ENCODE data around the gene HOXA7. TPM values are rescaled to one million over a fixed set of nuclear protein-coding genes. Genes with fewer than 3 reads are reported as not detected.

Gene HOXA7
- total RNA-seq, 1 donor from 2014 or later = not detected

- intact Hi-C loops (cut with micrococcal nuclease) = loop anchor here (2.0 to 5.0 kb wide), 2 partner anchors 14 to 70 kb away; partner anchors contain the start of gene EVX1
Observed at GRCh38 chr7:27172315-27172774, 15.9 kb upstream of the HOXA7 start.

- intact Hi-C loops (cut with micrococcal nuclease) = loop anchor here (2.0 to 5.0 kb wide), 2 partner anchors 13 to 71 kb away; partner anchors contain the start of gene EVX1
Observed at GRCh38 chr7:27171637-27172314, 15.3 kb upstream of the HOXA7 start.

- intact Hi-C loops (cut with micrococcal nuclease) = loop anchor here (5.0 kb wide), 1 partner anchor 71 kb away; the partner anchor contains the start of gene EVX1
Observed at GRCh38 chr7:27171325-27171636, 14.8 kb upstream of the HOXA7 start.

- intact Hi-C loops (cut with micrococcal nuclease) = loop anchor here (5.0 kb wide), 1 partner anchor 72 kb away; the partner anchor contains the start of gene EVX1
Observed at GRCh38 chr7:27170426-27171324, 14.2 kb upstream of the HOXA7 start.

GRCh38 chr7:27169658-27170425 lies 13.4 kb upstream of the HOXA7 start:
- intact Hi-C loops (cut with micrococcal nuclease) = loop anchor here (2.0 to 5.0 kb wide), 2 partner anchors 15 to 72 kb away; partner anchors contain the start of genes EVX1 and HOXA11

- intact Hi-C loops (cut with micrococcal nuclease) = loop anchor here (2.0 kb wide), 1 partner anchor 16 kb away; the partner anchor contains the start of gene HOXA11
Observed at GRCh38 chr7:27168265-27168947, 11.9 kb upstream of the HOXA7 start.

- intact Hi-C loops (cut with micrococcal nuclease) = loop anchor here (2.0 kb wide), 2 partner anchors 17 kb away; partner anchors contain the start of gene HOXA11
Observed at GRCh38 chr7:27167916-27168264, 11.4 kb upstream of the HOXA7 start.

GRCh38 chr7:27166531-27167505 lies 10.3 kb upstream of the HOXA7 start:
- intact Hi-C loops (cut with micrococcal nuclease) = loop anchor here (1.0 to 2.0 kb wide), 2 partner anchors 10 to 16 kb away; no protein-coding TSS in a partner anchor

- intact Hi-C loops (cut with micrococcal nuclease) = loop anchor here (1.0 to 2.0 kb wide), 3 partner anchors 9 to 31 kb away; no protein-coding TSS in a partner anchor
Observed at GRCh38 chr7:27165996-27166530, 9.6 kb upstream of the HOXA7 start.

- intact Hi-C loops (cut with micrococcal nuclease) = loop anchor here (2.0 kb wide), 1 partner anchor 31 kb away; no protein-coding TSS in a partner anchor
Observed at GRCh38 chr7:27165089-27165995, 8.9 kb upstream of the HOXA7 start, which contains the start of gene HOXA9. Gene HOXA9, minus strand, starts transcription at chr7:27165537. Its CDS starts 80 bp downstream, at chr7:27165457.

- intact Hi-C loops (cut with micrococcal nuclease) = loop anchor here (2.0 to 5.0 kb wide), 3 partner anchors 32 to 1302 kb away; no protein-coding TSS in a partner anchor
Observed at GRCh38 chr7:27164367-27165088, 8.1 kb upstream of the HOXA7 start.

- intact Hi-C loops (cut with micrococcal nuclease) = loop anchor here (2.0 to 5.0 kb wide), 3 partner anchors 33 to 1302 kb away; no protein-coding TSS in a partner anchor
Observed at GRCh38 chr7:27164045-27164366, 7.5 kb upstream of the HOXA7 start.

- intact Hi-C loops (cut with micrococcal nuclease) = loop anchor here (2.0 to 5.0 kb wide), 3 partner anchors 33 to 1301 kb away; no protein-coding TSS in a partner anchor
Observed at GRCh38 chr7:27163288-27164044, 7.0 kb upstream of the HOXA7 start.

GRCh38 chr7:27162561-27163287 lies 6.2 kb upstream of the HOXA7 start:
- intact Hi-C loops (cut with micrococcal nuclease) = loop anchor here (5.0 kb wide), 2 partner anchors 660 to 1300 kb away; no protein-coding TSS in a partner anchor

All from T-helper 2 cell treated with Interferon-gamma antibody and Interleukin-4, amounts not matched to agents 100 ng/mL and 5 ng/mL, for 36 hours (primary cell).